Activated CD4-positive, CD25-positive, alpha-beta regulatory T cell treated with anti-CD3 and anti-CD28 coated beads, Interleukin-2, amount 50 U/mL, for 72 hours (primary cell): ENCODE measurements around the gene TRPC4AP.

Experiments
- DNase-seq: peaks from one replicate; pipeline ENCODE4 v3.0.0; 2021

The TRPC4AP gene

DNA sequence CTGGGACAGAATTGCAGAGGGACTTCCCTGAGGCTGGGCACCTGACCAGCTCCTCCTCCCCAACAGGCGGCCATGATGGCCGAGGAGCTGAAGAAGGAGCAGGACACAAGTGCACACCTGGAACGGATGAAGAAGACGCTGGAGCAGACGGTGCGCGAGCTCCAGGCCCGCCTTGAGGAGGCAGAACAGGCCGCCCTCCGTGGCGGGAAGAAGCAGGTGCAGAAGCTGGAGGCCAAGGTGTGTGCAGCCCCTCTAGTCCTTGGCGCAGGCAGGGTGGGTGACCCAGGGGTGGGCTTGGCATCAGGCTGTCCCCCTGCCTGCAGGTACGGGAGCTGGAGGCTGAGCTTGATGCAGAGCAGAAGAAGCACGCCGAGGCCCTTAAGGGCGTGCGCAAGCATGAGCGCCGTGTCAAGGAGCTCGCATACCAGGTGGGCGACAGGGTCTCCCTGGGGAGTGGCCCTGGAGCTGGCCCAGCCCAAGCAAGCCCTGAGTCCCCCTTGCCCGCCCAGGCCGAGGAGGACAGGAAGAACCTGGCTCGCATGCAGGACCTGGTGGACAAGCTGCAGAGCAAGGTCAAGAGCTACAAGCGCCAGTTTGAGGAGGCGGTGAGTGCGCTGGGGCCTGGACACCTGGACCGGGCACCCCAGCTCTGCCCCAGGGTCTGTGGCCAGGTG is 91.5 kb downstream of the TRPC4AP start:
- DNase-seq: no peak

DNA sequence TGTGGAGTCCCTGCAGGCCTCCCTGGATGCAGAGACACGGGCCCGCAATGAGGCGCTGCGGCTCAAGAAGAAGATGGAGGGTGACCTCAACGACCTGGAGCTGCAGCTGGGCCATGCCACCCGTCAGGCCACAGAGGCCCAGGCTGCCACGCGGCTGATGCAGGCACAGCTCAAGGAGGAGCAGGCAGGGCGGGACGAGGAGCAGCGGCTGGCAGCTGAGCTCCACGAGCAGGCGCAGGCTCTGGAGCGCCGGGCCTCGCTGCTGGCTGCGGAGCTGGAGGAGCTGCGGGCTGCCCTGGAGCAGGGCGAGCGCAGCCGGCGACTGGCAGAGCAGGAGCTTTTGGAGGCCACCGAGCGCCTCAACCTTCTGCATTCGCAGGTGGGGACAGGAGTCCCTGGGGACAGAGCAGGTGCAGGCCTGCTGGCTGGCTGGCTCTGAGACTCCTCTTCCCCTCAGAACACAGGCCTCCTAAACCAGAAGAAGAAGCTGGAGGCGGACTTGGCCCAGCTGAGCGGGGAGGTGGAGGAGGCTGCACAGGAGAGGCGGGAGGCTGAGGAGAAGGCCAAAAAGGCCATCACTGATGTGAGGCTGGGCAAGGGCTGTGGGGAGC is 92.2 kb downstream of the TRPC4AP start:
- no peak for DNase-seq

DNA sequence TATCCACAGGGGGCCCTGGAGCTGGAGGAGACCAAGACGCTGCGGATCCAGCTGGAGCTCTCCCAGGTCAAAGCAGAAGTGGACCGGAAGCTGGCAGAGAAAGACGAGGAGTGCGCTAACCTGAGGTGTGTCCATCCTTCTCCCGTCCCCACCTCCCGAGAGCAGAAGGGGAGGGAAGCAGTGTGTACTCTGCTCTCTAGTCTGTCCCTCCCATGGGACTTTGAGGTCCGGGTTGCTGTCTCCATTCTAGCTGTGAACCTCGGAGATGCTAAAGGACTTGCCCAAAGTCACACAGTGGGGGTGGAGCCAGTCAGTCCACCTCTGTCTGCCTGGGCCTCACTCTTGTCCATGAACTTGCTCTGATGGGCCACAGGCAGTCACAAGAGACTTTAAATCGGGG is 92.8 kb downstream of the TRPC4AP start:
- no peak for DNase-seq

DNA sequence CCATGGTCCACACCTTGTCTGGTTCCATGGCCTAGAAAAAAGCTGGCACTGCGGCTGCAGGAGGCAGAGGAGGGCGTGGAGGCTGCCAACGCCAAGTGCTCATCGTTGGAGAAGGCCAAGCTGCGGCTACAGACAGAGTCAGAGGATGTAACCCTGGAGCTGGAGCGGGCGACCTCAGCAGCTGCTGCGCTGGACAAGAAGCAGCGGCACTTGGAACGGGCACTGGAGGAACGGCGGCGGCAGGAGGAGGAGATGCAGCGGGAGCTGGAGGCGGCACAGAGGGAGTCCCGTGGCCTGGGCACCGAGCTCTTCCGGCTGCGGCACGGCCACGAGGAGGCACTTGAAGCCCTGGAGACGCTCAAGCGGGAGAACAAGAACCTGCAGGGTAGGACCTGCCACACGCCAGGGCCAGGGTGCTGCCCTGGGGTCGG is 93.6 kb downstream of the TRPC4AP start:
- no peak for DNase-seq

DNA sequence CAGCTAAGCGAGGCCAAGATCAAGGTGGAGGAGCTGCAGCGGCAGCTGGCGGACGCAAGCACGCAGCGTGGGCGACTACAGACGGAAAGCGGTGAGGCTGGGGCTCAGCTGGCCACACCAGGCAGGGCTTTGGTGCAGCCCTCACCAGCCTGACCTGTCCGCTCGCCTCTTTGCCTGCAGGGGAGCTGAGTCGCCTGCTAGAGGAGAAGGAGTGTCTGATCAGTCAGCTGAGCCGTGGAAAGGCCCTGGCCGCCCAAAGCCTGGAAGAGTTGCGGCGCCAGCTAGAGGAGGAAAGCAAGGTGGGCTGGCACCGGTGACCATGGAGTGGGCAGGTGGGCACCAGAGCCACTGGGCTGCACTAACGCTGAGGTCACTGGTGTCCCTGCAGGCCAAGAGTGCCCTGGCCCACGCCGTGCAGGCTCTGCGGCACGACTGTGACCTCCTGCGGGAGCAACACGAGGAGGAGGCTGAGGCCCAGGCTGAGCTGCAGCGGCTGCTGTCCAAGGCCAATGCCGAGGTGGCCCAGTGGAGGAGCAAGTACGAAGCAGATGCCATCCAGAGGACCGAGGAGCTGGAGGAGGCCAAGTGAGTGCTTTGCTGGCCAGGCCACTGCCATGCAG is 94.2 kb downstream of the TRPC4AP start:
- DNase-seq: no peak

DNA sequence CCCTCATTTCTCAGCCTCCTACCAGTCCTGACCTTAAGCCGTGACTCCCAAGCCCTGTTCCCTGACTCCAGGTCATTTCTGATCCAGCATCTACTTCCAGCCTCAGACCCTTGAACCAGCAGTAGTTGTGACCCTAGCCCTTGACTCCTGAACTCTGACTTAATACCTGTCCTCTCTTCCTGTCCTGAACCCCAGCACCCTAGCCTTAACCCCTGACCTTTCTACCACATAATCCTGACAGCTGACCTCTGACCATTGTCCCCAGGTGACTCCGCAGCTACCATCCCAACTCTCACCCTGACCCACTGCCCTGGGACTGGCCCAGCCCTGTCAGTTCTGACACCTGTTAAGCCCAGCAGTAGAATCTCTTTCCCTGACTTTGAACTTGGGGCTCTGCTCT is 94.8 kb downstream of the TRPC4AP start:
- no peak for DNase-seq

DNA sequence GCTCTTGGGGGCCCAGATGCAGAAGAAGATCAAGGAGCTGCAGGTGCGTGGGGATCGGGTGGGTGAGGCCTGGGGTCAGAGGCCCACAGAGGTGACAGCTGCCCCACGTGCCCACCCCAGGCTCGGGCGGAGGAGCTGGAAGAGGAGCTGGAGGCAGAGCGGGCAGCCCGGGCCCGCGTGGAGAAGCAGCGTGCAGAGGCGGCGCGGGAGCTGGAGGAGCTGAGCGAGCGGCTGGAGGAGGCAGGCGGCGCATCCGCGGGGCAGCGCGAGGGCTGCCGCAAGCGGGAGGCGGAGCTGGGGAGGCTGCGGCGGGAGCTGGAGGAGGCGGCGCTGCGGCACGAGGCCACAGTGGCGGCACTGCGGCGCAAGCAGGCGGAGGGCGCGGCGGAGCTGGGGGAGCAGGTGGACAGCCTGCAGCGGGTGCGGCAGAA is 95.5 kb downstream of the TRPC4AP start:
- no peak for DNase-seq

DNA sequence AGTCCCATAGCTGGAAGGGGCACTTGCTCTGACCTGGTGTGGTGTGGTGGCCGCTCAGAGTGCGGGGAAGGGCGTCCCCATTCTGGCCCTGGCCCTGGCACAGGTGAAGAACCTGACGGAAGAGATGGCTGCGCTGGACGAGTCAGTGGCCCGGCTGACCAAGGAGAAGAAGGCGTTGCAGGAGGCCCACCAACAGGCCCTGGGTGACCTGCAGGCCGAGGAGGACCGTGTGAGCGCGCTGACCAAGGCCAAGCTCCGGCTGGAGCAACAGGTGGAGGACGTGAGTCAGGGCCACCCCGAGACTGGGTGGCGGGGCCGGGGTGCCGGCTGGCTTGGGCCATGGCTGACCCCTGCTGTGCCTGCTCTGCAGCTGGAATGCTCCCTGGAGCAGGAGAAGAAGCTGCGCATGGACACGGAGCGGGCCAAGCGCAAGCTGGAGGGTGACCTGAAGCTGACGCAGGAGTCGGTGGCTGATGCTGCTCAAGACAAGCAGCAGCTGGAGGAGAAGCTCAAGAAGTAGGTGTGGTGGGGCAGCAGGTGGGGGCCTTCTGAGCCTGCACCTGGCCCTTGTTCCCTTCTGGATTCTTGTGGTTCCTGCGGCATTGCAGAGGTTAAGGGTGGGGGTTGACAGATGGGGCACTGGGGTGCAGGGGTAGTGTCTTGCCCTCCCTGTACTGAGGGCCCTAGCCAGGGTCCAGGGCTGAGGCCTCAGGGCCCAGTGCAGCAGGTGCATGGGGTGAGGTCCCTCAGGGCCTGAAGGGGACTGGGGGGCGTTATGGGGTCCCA is 96.2 kb downstream of the TRPC4AP start:
- no peak for DNase-seq

DNA sequence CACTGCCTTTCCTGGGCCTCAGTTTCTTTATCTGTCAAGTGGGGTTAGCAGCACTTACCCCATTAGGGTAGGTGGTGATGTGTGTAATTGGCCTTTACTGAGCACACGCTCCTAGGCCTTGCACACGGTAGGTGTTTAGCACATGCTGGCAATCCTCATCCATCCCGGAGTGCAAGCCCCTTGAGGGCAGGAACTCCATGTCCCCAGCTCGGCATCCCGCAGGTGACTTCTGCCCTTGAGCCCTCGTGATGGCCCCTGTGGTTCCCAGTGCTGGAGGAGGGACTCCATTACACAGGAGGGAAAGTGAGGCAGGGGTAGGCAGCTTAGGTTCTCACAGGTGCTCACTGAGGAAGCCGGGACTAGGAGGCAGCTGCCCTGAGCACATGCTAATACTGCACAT is 96.9 kb downstream of the TRPC4AP start:
- no peak for DNase-seq

DNA sequence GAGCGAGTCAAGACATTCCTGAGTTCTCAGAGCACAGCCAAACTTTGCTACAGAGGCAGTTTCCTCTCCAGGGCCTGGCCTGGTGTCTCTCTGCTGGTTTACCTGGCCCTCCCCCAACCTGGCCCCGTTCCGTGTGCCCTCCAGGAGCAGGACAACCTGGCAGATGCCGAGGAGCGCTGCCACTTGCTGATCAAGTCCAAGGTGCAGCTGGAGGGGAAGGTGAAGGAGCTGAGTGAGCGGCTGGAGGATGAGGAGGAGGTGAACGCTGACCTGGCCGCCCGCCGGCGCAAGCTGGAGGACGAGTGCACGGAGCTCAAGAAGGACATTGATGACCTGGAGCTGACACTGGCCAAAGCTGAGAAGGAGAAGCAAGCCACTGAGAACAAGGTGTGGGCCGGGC is 97.4 kb downstream of the TRPC4AP start:
- DNase-seq: no peak

DNA sequence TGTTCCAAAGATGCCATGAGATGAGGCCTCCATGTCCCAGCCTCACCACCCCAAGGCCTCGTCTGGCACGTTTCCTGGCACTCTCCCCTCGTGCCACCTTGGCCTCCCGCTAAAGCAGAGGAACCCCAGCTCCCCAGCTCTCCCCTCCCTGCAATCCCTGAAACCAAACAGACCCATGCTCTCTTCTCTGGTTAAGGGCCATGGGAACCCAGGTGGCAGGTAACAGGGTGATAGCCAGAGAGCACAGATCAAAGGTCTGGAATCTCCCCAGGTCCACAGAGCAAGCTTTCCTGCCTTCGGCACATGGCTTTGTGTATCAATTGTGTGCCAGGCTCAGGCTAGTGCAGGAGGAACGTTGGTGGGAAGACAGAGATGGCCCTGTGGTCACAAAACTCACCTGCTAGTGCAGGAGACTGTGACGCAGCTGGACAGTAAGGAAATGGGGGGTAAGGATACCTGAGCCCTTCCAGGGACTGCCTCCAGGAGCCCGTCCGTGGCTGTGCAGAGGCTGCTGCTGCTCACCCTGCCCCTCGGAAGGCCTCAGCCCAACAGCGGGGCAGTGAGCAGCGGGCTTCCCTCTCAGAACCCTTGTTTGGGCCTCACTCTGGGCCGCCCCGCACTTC is 98.0 kb downstream of the TRPC4AP start:
- no peak for DNase-seq

DNA sequence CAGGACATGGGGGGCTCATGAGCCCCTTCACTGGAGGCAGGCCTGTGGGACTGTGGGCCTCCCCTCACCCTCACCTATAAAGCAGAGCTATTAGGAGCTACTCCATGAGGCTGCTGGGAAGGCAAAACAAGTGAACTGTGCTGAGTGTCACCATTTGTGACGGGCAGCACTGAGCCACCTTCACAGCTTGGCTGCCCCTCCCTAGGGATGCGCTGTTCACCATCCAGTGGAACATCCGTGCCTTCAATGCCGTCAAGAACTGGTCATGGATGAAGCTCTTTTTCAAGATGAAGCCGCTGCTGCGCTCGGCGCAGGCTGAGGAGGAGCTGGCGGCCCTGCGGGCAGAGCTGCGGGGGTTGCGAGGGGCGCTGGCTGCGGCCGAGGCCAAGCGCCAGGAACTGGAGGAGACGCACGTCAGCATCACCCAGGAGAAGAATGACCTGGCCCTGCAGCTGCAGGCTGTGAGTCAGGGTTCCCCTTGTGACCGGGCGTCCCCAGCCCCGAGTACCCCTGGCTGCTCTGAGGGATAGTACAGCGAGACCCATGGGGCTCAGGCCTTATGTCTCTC is 98.6 kb downstream of the TRPC4AP start:
- no peak for DNase-seq

DNA sequence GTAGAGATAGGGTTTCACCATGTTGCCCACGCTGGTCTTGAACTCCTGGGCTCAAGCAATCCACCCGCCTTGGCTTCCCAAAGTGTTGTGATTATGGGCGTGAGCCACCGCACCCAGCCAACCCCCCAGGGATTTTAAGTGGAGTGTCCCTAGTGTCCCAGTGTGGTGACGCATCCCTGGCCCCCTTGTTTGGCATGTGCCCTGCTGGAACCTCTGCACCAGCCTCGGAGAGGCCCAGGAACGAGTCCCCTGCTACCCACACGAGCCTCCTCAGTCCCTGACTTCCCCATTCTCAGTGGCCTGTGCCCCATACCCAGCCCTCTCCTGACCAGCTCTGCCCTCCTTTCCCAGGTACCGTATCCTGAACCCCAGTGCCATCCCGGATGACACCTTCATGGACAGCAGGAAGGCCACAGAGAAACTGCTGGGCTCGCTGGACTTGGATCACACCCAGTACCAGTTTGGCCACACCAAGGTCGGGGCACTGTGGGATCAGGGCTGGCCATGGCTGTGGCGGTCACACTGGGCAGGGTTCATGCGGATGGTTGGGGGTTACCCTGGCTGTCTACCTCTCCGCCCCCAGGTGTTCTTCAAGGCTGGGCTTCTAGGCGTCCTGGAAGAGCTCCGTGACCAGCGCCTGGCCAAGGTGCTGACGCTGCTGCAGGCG is 99.7 kb downstream of the TRPC4AP start:
- DNase-seq: no peak

DNA sequence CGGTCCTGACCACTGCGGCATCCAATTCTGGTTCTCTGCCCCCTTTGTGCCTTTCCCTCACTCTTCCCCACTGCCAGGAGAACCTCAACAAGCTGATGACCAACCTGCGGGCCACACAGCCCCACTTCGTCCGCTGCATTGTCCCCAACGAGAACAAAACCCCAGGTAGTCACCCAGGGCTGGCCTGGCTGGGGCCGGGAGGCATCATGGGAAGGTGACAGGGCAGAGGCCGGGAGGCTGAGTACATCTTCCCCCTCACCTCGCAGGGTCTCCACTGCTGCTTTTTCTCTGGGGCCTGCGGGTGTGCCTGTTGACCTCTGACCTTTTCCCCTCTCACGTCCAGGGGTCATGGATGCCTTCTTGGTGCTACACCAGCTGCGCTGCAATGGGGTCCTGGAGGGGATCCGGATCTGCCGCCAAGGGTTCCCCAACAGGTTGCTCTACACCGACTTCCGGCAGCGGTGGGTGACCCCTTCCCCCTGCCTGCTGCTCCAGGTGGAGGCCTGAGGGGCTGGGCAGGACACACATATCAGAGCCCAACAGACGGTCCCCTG is 101.9 kb downstream of the TRPC4AP start:
- no peak for DNase-seq

DNA sequence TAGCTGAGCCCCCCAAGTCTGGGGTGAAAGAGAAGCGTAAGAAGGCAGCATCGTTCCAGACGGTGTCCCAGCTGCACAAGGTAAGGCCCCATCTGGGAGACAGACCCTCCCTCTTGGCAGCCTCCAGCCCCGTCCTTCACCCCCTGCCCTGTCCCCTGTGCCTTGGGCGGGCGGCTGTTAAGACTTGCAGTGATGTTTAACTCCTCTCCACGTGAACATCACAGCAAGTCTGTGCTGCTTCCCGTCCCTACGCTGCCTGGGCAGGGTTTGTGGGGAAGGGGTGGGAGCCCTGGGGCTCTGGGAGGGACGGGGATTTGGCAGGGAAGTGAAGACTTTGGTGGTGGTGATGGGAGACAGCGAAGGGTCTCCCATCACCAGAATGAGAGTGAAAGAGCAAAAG is 102.4 kb downstream of the TRPC4AP start:
- DNase-seq: no peak

DNA sequence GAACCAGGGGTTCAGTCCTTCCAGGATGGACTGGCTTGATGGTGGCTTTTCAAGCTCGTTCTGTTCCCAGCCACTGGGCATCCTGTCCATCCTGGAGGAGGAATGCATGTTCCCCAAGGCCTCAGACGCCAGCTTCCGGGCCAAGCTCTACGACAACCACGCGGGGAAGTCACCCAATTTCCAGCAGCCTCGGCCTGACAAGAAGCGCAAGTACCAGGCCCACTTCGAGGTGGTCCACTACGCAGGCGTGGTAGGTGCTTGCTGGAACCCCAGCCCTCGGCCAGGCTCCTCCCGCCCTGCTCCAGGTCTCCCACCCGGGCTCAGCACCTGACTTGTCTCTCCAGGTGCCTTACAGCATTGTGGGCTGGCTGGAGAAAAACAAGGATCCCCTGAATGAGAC is 102.9 kb downstream of the TRPC4AP start:
- DNase-seq: no peak

DNA sequence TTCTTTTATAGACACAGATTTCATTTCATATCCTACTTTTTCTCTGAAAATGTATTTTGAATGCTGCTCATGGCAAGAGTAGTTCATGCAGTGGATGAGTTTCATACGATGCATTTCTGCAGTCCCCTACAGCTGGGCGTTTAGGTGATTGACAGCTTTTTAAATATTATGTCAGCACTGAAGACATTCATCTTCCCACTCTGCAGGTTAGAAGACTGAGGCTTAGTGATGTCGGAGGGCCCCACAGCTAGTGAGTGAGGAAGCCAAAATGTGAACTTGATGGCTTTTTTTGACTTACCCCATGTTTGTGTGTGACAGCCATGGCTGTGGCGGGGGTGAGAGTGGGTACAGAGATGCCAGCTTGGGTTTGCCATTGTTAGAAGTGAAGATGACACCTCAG is 103.5 kb downstream of the TRPC4AP start:
- no peak for DNase-seq

DNA sequence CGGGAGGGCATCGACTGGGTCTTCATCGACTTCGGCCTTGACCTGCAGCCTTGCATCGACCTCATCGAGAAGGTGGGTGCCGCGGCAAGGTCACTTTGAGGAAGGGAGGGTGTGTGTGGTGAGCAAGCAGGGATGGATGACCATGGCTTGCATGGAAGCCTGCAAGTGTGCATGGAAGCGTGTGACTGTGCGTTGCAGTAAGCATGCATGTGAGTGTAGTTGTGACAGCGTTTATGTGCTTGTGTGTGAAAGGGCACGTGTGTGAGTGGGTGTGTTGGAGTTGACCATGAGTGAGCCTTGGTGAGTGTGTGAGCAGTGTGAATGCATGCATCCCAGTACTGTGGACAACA is 104.4 kb downstream of the TRPC4AP start:
- DNase-seq: no peak

DNA sequence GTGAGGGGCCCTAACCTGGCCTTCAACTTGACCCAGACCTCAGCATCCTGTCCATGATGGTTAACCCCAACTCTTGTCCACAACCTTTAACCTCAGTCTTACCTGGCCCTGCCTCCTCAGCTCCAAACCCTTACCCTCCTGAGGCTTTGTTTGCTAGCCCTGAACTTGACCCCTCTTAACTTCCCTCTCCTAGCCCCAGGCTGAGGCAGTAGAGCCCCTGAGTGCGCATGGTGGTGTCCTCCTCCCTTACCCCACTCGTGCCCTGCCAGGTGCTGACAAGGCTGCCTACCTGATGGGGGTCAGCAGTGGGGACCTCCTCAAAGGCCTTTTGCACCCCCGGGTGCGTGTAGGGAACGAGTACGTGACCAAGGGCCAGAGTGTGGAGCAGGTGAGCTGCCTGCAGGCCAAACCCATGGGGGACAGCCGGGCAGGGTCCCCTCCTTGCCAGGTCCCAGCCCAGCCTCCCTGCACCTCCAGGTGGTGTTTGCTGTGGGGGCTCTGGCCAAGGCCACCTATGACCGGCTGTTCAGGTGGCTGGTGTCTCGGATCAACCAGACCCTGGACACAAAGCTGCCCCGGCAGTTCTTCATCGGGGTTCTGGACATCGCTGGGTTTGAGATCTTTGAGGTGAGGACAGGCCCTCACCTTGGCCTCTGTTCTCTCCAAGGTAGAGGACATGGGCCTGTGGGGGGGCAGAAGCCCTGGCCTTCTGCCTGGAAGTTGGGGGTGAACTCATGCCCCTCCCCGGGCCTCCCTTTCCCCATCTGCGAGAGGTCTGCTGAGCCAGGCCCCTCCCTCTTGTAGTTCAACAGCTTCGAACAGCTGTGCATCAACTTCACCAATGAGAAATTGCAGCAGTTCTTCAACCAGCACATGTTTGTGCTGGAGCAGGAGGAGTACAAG is 105.1 kb downstream of the TRPC4AP start:
- DNase-seq: no peak

DNA sequence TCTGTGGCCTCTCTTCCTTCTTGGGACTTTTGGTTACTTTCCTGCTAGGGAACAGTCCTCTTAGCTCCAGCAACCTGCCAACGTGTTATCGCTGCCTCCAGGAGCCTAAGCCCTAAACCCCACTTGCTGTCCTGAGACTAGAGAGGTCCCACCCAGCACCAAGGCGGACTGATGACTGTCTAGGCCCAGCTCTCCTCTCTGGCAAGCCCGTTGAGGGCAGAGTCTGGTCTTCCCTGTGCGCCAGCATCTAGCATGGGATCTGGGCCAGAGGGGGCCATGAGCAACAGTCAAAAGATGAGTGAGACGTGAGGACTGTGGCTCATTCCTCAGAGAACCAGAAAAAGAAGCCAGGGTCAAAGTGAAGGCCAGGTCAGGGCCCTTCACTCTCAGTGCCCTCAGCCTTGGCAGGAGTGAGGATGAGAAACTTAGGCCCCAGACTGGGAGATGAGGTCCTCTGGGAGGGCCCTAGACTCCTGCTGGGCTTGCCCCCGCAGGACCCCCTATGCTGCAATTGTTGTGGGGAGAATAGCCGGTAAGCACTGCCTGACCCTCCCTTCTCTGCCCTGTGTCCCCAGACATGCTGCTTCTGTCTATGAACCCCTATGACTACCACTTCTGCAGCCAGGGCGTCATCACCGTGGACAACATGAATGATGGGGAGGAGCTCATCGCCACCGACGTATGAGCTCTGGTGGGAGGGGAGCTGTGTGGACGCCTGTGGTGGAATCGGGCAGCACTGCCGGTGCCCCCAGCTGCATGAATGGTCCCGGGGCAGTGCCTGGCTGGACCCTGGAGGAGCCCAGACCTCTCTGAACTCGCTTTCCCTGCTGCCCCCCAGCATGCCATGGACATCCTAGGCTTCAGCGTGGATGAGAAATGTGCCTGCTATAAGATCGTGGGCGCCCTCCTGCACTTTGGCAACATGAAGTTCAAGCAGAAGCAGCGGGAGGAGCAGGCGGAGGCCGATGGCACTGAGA is 106.0 kb downstream of the TRPC4AP start:
- DNase-seq: no peak
